ENCODE data around the gene TNS3.

The TNS3 gene

DNA sequence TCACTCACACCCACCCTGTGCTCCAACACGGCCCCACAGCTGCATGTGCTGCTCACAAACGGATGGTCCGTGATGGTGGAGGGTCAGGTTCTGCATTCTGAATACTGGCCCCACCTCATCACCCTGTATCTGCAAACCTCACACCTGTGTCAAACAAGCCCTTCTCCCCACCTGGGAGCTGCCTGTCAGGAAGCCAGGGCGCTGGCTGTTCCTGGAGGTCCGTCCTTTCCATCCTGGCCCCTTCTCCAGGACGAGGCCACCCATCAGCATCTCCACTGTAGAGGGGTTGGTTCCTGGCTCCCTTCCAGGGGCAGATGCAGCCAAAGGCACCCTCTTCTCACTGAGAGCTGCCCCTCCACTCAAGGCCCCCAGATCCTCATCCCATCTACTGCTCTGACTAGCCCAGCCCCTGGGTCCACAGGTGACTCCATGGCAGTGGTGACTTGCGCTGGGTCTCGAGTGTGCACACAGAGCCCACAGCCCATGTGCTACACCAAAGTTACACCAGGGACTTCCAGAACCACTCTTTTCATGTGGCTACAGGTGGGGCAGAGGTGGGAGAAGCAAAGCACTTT, 229.4 kb downstream of the TNS3 start:
- DNase-seq (ENCODE audit: low read depth in 1 of 2, low spot score in 1 of 2): no peak

DNA sequence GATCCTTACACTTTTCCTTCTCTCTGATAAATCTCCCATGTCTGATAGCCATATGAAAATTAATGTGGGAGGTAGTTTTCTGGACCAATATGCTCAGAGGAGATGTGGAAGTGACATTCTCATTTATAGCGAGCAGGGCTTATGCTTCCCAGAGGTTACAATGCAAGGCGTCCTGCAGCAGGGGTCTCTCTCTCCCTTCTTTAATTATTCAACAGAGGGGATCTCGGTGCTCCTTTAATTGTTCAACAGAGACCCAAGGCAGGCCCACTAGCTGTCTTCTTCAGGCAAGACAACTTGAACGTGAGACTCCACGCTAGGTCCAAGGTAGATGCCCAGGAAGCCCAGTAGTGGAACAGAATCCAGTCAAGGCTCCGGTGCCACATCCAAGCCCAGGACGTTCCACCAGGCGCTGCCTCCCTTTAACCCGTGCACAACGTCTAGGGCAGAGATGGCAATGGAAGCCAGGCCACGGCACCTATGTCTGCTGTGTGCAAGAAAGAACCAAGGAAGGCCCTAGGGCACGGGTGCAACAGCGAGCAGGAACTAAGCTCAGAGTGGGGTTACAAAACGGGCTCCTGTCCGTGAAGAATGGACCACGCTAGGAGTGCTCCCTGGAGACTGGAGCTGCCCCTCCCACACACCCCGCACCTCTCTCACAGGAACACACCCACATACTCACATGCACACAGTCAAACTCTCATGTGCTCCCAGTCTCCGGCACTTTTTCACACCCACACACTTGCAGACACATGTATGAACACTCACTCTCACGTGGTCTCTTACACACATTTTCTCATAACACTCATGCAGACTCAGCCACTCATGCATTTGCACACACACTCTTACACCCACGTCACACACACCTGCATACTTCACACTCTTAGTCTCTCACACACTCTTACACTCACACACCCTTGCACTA, 230.4 kb downstream of the TNS3 start:
- no peak for DNase-seq (ENCODE audit: low read depth in 1 of 2, low spot score in 1 of 2)

GRCh38 chr7:47350425-47350824, 231.5 kb downstream of the TNS3 start:
- no peak for DNase-seq (ENCODE audit: low read depth in 1 of 2, low spot score in 1 of 2)

DNA sequence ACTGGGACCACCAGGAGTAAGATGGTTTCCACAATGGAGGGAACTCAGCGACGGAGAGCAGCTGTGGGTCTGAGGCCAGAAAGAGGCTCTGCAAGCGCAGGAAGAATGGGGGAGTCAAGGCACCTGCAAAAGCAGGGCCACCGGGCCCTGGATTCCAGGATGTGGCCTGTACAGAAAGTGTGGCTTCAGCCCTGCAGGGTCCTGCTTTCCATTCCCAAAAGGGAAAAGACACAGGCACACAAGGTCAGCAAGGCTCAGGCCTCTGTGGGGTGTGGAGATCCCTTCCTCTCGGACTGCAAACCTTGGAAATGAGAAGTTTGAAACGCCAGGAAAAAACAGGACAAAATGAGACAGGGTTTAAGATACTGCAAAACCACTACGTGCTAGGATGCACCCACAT, 232.5 kb downstream of the TNS3 start:
- no peak for DNase-seq (ENCODE audit: low read depth in 1 of 2, low spot score in 1 of 2)

DNA sequence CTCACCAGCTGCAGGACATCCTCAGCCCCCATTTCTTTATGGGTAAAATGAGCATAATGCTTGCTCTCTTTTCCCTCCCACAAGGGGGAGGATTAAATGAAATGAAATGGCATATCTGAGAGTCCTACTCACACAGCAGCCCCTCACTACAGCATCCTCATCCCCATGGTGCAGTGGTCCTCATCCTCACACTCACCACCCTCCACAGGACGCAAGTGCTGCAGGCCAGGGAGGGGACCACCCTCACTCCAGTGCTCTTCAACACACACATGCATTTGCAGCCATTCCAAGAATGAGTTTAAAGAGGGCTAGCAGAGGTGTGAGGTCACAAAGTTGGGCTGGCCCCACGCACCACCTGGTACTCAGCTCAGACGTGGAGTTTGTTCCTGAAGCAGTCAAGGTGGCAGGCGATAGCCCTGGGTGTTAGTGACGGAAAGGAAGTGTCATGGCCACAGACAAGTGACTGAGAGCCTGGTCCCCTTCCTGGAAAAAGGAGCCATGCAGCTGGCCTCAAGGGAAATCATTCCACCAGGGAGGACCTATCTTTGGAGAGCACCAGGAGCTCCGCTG, 234.0 kb downstream of the TNS3 start:
- DNase-seq (ENCODE audit: low read depth in 1 of 2, low spot score in 1 of 2): no peak

DNA sequence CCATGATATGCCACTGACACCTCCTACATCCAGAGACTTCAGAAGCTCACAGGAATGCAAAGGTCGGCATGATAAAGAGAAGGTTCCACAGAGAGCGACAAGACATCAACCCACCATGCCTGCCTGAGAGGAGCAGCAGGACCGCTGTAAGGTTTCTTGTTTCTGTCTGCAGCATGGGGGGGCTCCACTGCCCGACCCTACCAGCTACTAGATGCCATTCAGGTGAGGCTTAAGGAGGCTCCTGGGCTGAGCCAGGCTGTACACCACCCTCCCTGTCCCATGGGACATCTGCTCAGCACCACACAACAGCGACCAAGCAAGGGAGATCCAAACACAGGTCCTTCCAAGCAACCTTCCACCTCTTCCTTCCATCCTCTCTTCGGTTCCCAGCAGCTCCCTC, 234.6 kb downstream of the TNS3 start:
- no peak for DNase-seq (ENCODE audit: low read depth in 1 of 2, low spot score in 1 of 2)

- no peak for DNase-seq (ENCODE audit: low read depth in 1 of 2, low spot score in 1 of 2)
These were observed 235.5 kb downstream of the TNS3 start for GRCh38 chr7:47346377-47346914.

DNA sequence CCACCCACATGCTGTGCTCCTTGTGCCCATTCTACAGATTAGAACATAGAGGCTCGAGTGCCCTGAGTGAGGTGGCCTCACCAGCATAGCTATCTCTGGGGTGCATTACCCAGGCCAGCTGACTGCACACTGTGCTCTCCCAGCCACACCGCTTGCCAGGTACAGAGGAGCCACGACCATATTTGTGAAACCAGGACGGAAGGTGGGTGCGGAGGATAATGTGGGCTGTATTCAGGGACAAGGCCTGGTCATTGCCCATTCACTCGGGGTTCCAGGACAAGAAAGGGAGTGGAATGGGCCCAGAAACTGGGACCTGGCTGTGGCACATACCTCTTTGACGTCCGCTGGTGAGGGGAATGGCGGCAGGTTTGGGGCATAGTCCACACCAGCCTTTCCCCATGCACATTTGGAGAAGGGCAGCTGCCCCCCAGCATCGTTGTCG, 236.0 kb downstream of the TNS3 start:
- no peak for DNase-seq (ENCODE audit: low read depth in 1 of 2, low spot score in 1 of 2)

DNA sequence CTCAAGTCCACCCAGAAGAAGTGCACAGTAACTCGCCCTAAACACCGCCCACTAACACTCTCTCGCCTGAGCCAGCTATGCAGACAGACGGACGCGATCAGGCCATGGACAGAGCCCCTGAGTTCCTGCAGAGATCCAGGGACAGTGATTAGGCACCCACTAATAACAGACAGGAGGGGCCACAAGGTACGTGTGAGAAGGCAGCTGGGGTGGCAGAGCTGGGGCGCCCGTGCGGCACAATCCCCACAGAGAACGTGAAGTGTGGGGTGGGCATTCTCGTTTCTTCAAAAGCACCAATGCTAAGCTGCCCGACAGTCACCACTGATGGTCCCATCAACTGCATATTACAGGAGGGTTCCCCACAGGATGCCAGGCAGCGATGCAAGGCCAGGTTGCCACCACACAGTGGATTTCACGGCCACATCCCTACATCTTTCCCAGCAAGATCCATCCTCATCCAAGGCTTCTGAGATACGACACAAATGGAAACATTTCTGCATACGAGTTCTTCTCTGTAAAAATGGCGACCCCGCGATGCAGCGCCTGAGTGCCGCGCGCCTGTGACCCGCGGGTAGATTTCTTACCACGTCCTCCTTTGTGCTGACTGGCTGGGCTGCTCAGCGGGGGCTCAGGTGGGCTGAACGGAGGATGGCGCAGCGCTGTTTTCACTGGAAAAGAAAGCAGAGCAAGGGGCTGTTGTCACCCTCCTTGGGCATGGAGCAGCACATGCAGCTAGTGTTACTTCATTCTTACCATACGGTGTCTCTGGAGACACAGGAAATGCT, 237.5 kb downstream of the TNS3 start:
- DNase-seq (ENCODE audit: low read depth in 1 of 2, low spot score in 1 of 2): no peak

- no peak for DNase-seq (ENCODE audit: low read depth in 1 of 2, low spot score in 1 of 2)
These were observed 238.9 kb downstream of the TNS3 start for GRCh38 chr7:47343061-47343455.

GRCh38 chr7:47342296-47343060, 239.4 kb downstream of the TNS3 start:
- DNase-seq (ENCODE audit: low read depth in 1 of 2, low spot score in 1 of 2): no peak

DNA sequence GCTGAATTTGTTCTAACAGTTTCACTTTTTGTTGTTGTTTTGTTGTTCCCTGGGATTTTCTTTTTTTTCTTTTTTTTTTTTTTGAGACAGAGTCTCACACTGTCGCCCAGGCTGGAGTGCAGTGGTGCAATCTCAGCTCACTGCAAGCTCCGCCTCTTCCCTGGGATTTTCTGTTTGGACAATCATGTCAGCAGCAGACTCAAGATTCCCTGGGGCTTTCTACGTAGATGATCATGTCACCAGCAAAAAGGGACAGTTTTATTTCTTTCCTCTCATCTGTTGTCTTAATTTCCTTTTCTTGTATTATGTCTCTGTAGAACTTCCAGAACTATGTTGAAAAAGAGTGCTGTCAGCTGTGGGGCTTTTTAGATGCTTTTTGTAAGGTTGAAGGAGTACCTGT, 241.4 kb downstream of the TNS3 start:
- no peak for DNase-seq (ENCODE audit: low read depth in 1 of 2, low spot score in 1 of 2)

DNA sequence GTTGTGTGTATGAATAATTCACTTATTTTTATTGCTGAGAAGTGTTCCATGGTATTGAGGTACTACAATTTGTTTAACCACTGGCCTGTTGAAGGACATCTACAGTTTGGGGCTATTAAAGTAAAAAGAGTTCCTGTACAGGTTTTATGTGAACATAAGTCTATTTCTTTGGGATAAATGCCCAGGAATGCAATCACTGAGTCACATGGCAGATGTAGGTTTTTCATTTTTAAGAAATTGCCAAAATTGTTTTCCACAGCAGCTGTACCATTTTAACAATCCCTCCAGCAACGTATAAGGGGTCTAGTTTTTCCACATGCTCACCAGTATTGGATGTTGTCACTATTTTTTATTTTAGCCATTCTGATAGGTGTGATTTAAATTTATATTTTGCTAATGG, 243.9 kb downstream of the TNS3 start:
- no peak for DNase-seq (ENCODE audit: low read depth in 1 of 2, low spot score in 1 of 2)

DNA sequence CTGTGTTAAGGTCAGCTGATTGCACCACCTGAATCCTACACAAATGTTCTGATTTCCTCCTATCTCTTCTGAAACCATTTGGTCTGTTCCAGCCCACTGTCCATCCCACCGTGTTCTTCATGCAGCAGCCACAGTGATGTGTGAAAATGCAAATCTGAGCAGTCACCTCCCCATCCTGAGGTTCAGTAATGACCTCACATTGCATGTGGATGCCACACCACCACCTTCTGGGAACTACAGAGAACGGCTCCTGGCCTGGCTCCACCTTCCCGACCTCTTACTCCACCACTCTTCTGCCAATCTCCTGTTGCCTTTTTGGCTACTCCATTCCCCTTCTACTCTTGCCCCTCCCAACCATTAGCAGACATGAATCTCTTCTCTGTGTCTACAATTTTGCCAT, 244.4 kb downstream of the TNS3 start:
- DNase-seq (ENCODE audit: low read depth in 1 of 2, low spot score in 1 of 2): no peak

- DNase-seq (ENCODE audit: low read depth in 1 of 2, low spot score in 1 of 2): no peak
These were observed 245.2 kb downstream of the TNS3 start for GRCh38 chr7:47336472-47337425.

DNA sequence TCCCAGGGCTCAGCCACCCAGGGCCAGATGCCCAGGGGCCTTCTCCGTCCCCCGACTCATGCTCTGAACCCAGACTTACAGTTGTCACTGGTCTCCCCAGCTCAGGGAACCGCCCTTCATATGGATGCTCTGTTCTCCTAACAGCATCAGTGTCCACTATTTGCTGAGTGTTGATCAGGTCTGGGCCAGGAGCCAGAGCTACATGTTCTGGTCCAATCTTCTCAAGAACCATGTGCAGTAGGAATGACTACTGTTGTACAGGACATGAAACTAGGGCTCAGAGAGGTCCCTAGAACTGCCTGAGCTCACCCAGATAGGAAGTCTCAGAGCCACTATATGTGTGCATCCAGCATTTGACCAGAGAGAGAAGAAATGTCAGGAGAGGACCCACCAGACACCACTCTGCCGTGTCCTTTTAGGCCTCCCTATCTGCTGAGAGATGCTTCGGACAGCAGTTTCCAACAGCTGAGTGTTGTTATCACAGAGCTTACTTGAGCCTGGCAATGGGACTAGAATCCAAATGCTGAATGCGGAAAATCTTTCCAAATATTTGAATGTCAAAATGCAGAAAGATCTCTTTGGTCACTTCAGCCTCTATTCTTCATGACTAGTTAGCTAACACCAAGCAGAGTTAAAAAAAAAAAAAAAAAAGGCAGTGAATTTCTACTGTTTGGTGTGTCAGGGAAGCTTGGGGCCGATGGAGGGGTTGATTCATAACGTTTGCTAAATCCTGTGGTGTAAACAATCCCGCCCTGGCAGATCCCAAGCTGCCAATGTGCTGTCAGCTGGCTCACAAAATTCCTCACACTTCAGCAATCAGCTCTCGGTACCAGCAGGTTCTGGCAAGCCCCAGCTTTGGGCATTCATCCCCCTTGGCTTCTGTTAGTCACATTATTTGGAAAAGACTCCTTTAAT, 246.1 kb downstream of the TNS3 start:
- no peak for DNase-seq (ENCODE audit: low read depth in 1 of 2, low spot score in 1 of 2)

- no peak for DNase-seq (ENCODE audit: low read depth in 1 of 2, low spot score in 1 of 2)
These were observed 246.8 kb downstream of the TNS3 start for GRCh38 chr7:47335071-47335470.

- no peak for DNase-seq (ENCODE audit: low read depth in 1 of 2, low spot score in 1 of 2)
These were observed 248.0 kb downstream of the TNS3 start for GRCh38 chr7:47333959-47334358.

DNA sequence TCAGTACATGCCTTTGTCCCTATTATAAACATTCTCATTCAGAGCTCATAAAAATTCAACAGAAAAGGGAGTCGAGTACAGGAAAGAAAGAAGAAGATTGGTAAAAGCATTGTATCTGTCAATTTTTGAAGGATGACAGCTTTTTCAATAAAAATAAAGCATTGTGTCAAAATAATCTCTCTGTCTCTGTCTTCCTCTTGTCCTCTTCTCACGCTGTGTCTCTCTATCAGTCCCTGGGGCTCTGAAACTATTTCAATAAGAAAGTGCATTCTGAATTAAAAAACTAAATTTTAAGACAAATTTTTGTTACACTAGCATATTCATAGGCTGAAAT, 248.4 kb downstream of the TNS3 start:
- no peak for DNase-seq (ENCODE audit: low read depth in 1 of 2, low spot score in 1 of 2)
